HepG2 (cell line): Measurements from ENCODE around the gene FGA. TPM values are rescaled to one million over a fixed set of nuclear protein-coding genes. Genes with fewer than 3 reads are reported as not detected.

ENCODE experiments used
- CEBPB ChIP-seq: IDR thresholded peaks from 2 replicates; pipeline ENCODE4 v1.6.1; 2011; ENCODE audit warnings: low read depth, low read length, improper control_type of control experiment, borderline replicate concordance
- CREB1 ChIP-seq, 2 experiments: fragments of 450-650 bp in 1 of 2; IDR thresholded peaks; 2 replicates each; pipeline ENCODE4 v1.6.1; 2016 to 2017; ENCODE audit warnings: control low read depth in 1 of 2, mild to moderate bottlenecking in 1 of 2, missing compliant biosample characterization in 1 of 2, missing genetic modification characterization in 1 of 2
- CREM ChIP-seq, 2 experiments: sonication (generic) in 1 of 2; formaldehyde crosslinking in 1 of 2; IDR thresholded peaks; 2 replicates each; pipeline versions ENCODE4 v1.4.0 to v1.6.1; 2016 to 2020; ENCODE audit warnings: antibody characterized with exemption in 1 of 2, mild to moderate bottlenecking in 1 of 2, missing genetic modification reagents in 1 of 2
- E2F1 ChIP-seq: sonication (generic); formaldehyde crosslinking; IDR thresholded peaks from 2 replicates; pipeline ENCODE4 v1.5.0; 2020; ENCODE audit warnings: missing genetic modification reagents
- KMT2B ChIP-seq: IDR thresholded peaks from 2 replicates; pipeline ENCODE4 v1.6.1; 2016; ENCODE audit warnings: missing genetic modification reagents, missing compliant biosample characterization
- PAXIP1 ChIP-seq: sonication (generic); formaldehyde crosslinking; conservative IDR thresholded peaks from 2 replicates; pipeline ENCODE4 v1.4.0; 2020; ENCODE audit warnings: mild to moderate bottlenecking, missing genetic modification reagents, moderate library complexity
- TBX2 ChIP-seq: sonication (generic); formaldehyde crosslinking; IDR thresholded peaks from 2 replicates; pipeline ENCODE4 v1.5.0; 2020; ENCODE audit warnings: missing genetic modification reagents, mild to moderate bottlenecking, borderline replicate concordance
- TCF7L2 ChIP-seq: IDR thresholded peaks from 2 replicates; pipeline ENCODE4 v1.6.1; 2011; ENCODE audit warnings: mild to moderate bottlenecking, low read depth, low read length, moderate library complexity
- TIGD3 ChIP-seq: sonication (generic); formaldehyde crosslinking; IDR thresholded peaks from 2 replicates; pipeline ENCODE4 v1.5.1; 2020; ENCODE audit warnings: mild to moderate bottlenecking, missing genetic modification reagents, borderline replicate concordance
- ZGPAT ChIP-seq: IDR thresholded peaks from 2 replicates; pipeline ENCODE4 v1.6.1; 2016; ENCODE audit warnings: mild to moderate bottlenecking
- ZNF205 ChIP-seq: IDR thresholded peaks from 2 replicates; pipeline ENCODE4 v1.6.1; 2018; ENCODE audit warnings: missing biosample characterization, missing genetic modification reagents
- ZNF430 ChIP-seq: sonication (generic); formaldehyde crosslinking; IDR thresholded peaks from 2 replicates; pipeline ENCODE4 v1.9.0; 2021; ENCODE audit warnings: mild to moderate bottlenecking, missing genetic modification reagents
- polyA plus RNA-seq, 8 experiments: library from polyadenylated mRNA; depleted of rRNA in 3 of 8; stranded (reverse) in 7 of 8; unstranded in 1 of 8; fragments of >200 nt; fragmentation: Illumina TruSeq in 4 of 8; extraction: Trizol in 4 of 8; gene quantifications; 2 replicates each; pipeline versions ENCODE4 v1.2.1 to v1.2.3, GENCODE V29; 2011 to 2016; ENCODE audit warnings: low read depth in 4 of 8, missing spikeins in 1 of 8, mixed read lengths in 1 of 8; ENCODE audit not compliant: insufficient read depth in 1 of 8
- total RNA-seq, 5 experiments: library from RNA; depleted of rRNA; stranded (reverse); fragments of >200 nt; fragmentation: Illumina TruSeq; extraction: Trizol; gene quantifications; 2 replicates each; pipeline ENCODE4 v1.2.3, GENCODE V29; 2016; ENCODE audit warnings: low read depth in 1 of 5

Gene FGA
- total and polyA plus RNA-seq, 2 of the 13 experiments (the other 11 are each of a cell fraction or from before 2014, with no cell fraction given), result 640 to 1,523 TPM

- TF ChIP-seq PAXIP1 (CRISPR knock-in tag), result 0 out of 2 replicates have a peak, but pooled peaks have one; percentile 29
- TF ChIP-seq CREM (IDR thresholded peaks at IDR 0.05), result peak; percentile 62
- TF ChIP-seq CREM (CRISPR knock-in tag; IDR thresholded peaks at IDR 0.05), result no peak
- no peak for TF ChIP-seq CREB1 (IDR thresholded peaks at IDR 0.05)
- TF ChIP-seq CREB1 (CRISPR knock-in tag; IDR thresholded peaks at IDR 0.05), result 0 out of 2 replicates have a peak, but pooled peaks have one; percentile 3
- TF ChIP-seq E2F1 (CRISPR knock-in tag), result 0 out of 2 replicates have a peak, but pooled peaks have one; percentile 42
- TF ChIP-seq TCF7L2, result 0 out of 2 replicates have a peak, but pooled peaks have one; percentile 7
- TF ChIP-seq ZNF430, result no peak
- TF ChIP-seq CEBPB, result no peak
- peak; percentile 3; the same call in 1 of the 2 replicates for TF ChIP-seq ZGPAT (CRISPR knock-in tag)
- no peak for TF ChIP-seq ZNF205
- TF ChIP-seq TBX2 (CRISPR knock-in tag), result peak; percentile 5; the same call in 1 of the 2 replicates
- no peak for TF ChIP-seq TIGD3
- TF ChIP-seq KMT2B (CRISPR knock-in tag), result 0 out of 2 replicates have a peak, but pooled peaks have one; percentile 18
- TF ChIP-seq, all 625 proteins: peak for 23
Measured at GRCh38 chr4:154560419-154560801, 30.1 kb downstream of the FGA start (continued).
